ENCODE measurements around the gene VGLL4.

DNA sequence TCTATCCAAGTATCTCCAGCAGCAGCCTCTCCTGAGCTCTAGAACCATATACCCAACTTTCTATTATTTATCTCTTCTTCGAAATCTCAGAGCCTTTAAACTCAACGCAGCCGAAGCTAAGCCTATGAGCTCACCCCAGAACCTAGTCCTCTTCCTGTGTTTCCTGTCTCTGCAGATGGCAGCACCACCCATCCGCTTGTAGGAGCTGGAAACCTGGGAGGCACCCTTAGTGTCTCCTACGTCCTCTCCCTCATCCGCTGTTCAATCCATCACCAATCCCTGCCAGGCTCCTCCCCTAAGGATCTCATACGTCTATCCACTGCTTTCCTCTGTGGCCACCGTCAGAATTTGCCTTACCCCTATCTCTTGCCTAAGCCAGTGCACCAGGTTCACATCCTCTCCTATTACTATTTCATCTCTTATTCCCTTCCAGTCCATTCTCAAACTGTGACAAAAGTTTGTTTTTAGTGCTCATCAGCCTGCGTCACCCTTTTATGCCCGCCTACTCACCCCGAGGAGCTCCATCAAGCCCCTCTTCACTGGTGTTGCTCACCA lies 9.6 kb downstream of the VGLL4 start:
- TF ChIP-seq EZH2 (IDR thresholded peaks at IDR 0.05; ENCODE audit: insufficient read depth, poor library complexity, severe bottlenecking) (no peak), EZH2phosphoT487 (IDR thresholded peaks at IDR 0.05; ENCODE audit: insufficient read depth, low read depth) (no peak)

All from GM23248 (cell line).